GM21515 (cell line): ENCODE measurements around the gene TGM2.

Experiments used
- ATAC-seq: cut with Tn5 transposase; IDR thresholded peaks from one replicate; pipeline ENCODE4 v1.9.1; 2021; ENCODE audit not compliant: unreplicated experiment

The TGM2 gene

DNA sequence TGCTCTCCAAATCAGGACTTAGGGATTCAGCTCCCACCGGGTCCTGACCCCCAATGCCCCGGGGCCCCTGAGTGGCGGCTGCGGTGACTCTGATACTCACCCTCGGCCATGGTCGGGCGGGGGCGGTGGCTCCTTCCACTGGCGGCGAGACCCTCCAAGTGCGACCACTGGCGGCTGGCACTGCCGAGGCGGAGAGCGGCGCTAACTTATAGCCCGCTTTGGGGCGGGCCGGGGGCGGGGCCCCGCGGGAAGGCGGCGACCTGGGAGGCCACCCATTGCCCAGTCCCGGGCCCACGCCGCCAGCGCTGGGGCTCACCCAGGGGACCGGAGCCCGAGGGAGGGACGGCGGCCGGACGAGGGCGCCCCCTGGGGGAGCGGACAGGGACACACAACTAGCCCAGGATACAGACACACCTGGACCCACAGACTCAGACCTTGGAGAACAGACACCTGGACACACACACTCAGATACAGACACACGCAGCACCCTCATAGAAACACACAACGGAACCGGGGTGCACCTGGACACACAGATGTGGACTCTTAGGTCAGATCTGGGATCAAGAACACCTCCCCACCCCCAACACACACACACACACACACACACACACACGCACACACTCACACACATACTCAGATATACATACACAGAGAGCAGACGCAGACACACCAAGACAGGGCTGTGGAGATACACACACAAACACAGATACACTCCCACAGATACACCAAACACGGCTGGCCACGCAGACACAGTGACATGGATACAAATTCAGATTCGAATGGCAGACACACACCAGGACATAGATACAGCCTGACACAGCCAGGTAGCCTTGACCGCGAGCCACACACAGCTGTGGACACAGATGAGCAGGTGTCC lies at the start of gene TGM2:
TSS of gene TGM2 (minus strand) at position 182 of the 877 bp plus-strand sequence. CDS start at position 110, 72 bp downstream.
- ATAC-seq = peak; percentile 81

- no peak for ATAC-seq
Measured at GRCh38 chr20:38214256-38215193, 49.5 kb upstream of the TGM2 start.

DNA sequence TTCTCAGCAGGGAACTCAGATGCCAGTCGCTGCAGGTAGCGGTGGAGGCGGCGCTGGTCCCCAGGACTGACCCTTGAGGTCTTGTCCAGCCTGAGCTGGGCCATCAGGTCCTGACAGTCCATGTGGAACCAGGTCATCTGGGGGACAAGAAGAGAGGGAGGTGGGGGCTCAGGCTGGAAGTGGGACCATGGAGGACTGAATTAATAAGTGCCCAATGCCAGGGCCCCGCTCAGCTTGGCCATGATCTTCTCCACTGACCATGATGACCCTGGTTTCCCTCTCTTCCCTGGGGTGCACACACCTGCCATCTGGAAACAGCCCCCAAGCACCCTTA lies 48.5 kb upstream of the TGM2 start:
- ATAC-seq = no peak

- no peak for ATAC-seq
Measured at GRCh38 chr20:38212806-38213606, 47.9 kb upstream of the TGM2 start.

DNA sequence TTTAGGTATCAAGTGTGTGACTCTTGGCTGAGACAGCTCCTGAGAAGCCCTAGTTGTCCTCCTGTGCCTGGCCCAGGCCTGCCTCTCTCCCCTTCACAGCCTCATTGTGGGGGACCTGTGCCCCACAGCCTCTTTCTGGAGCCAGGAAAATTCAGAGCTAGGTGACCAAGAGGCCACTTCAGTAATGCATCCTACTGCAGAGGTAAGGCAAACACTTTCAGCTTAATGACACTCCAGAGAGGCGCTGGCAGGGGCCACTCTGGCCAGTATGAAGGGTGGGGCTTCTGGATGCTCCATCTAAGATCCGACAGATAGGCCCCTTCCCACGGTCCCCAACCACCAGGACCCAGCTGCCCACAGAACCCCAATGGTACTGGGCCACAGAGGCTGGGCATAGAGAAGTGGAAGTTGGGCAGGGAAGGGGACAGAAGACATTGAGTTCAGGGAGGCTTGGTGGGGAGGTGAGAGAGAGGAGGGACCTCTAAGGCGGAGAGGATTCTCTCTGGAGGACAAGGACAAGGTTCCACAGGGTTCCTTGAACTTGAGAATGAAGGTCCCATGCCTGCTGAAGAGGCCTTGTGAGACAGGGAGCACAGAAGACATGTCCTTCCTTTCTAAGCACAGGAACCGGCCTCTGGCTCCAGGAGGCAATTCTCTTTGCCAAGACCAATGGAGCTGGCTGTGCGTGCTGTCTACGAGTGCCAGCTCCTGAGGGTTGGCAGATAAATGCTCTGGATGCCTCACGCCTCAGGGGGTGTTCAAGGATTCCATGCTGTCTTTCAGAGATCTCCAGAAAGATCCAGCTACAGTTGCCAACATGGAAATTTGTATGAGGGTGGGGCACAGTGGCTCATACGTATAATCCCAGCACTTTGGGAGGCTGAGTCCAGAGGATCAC lies 46.4 kb upstream of the TGM2 start:
- ATAC-seq = no peak

DNA sequence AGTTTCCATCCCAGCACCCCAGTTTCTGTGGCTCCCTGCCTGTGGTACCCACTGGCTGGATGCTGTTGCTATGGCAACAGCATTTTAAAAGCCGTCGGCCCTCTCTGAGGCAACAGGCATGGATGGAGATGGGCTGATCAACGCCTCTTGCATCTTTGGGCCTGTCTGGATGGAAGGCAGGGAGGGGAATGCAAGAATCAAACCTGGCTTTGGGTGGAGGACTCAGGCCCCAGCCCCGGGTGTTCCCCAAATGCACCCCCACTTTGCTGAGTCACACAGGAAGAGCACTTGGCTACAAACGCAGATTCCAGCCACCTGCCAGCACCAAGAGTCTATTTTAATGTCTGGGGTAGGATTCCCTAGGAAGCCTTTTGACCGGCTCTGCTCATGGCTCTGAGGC lies 45.7 kb upstream of the TGM2 start:
- no peak for ATAC-seq

GRCh38 chr20:38209736-38210405 lies 44.8 kb upstream of the TGM2 start:
- ATAC-seq = no peak

DNA sequence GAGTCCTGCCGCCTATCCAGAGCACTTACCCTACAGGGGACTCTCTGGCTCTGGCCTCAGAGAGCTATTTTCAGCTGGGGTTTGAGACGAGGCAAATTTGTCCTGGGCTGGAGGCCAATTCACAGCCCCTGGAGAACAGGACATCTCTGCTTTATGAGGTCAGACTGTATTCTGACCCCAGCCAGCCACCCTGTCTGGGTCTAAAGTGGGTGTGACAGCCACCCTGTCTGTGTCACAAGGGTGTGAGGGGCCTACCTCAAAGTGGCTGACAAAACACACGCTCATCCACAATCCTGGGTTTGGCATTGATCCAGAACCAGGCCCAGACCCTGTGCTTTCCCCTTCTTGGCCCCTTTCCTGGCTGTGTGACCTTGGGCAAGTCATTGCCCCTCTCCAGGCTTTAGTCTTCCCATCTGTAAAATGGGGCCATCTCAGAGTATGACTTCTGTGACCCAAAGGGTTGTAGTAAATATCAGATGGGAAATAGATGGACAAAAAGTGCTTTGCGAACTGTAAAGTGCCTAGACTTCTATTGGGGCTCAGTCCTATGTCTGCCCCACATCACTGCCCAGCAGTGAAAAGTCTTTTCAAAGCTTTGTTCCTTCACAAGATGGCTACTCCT lies 44.1 kb upstream of the TGM2 start:
- ATAC-seq = no peak

GRCh38 chr20:38208523-38208922 lies 43.5 kb upstream of the TGM2 start:
- ATAC-seq = no peak

DNA sequence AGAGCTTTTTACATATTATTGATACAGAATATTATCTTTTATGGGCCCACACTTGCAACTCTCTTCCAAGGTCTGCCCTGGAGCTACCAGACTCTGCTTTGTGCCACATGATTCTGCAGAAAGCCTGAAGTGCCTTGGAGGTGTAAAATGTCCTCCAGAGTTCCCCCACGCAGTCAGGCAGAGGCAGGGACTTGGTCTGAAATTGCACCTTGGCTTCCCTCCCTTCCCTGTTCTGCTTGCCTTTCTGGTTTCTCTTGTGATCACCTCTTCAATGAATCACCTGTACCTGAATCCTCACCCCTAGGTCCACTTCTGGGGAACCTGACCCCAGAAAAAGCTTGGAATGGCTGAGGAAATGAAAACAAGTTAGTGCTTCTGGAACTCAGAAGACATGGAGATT lies 43.0 kb upstream of the TGM2 start:
- ATAC-seq = no peak

GRCh38 chr20:38207621-38208020 lies 42.6 kb upstream of the TGM2 start:
- no peak for ATAC-seq

DNA sequence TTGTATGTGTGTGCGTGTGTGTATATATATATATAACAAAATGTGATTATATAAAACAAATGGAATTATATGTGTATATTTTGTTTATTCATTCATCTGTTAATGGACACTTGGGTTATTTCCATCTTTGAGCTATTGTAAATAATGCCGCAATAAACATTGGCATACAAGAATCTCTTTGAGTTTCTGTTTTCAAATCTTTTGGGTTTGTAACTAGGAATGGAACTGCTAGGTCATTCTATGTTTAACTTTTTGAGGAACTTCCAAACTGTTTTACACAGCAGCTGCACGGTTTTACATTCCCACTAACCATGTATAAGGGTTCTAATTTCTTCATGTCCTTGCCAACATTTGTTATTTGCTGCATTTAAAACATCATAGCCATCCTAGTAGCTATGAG lies 39.9 kb upstream of the TGM2 start:
- no peak for ATAC-seq

- no peak for ATAC-seq
Measured at GRCh38 chr20:38203981-38204357, 38.9 kb upstream of the TGM2 start.

DNA sequence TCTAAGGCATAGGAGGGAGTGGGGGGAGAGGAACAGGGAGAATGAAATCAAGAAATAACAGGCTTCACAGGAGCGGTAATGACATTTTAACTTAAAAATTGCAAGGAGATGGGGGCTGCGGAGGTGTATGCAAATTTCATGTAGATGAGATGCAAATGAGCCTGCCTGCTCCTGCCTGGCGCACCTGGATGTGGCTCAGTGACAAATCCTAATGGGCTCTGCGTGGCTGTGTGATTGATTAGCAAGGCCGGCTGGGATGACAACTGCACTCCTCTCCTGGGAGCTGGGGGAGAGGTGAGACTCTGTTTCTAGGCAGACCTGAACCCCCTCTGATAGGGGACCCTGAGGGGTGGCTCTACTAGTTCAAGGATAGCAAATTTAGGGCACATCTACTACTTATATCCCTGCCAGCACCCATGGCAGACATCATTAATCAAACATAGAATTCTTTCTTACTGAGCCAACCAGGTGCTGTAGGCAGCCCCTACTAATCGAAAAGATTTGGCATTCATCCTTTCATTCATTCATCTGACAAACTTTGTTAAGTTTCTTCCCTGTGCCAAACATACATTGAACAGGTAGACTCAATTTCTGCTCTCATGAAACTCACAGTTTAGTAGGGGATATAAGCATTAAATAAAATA lies 38.4 kb upstream of the TGM2 start:
- ATAC-seq = no peak

DNA sequence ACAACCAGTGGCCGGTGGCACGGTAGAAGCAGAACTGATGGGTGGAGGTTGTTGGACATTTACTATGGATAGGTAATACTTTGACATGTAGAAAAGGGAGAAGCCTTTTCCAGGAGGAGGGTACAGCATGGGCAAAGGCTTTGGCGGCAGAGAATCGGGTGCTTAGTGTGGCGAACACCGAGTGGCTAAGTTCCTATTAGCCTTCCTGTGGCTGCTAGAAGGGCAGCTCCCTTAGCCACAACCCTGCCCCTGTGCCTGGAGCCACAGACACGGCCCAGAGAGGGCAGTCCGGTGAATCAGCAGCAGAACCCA lies 37.9 kb upstream of the TGM2 start:
- ATAC-seq = no peak

DNA sequence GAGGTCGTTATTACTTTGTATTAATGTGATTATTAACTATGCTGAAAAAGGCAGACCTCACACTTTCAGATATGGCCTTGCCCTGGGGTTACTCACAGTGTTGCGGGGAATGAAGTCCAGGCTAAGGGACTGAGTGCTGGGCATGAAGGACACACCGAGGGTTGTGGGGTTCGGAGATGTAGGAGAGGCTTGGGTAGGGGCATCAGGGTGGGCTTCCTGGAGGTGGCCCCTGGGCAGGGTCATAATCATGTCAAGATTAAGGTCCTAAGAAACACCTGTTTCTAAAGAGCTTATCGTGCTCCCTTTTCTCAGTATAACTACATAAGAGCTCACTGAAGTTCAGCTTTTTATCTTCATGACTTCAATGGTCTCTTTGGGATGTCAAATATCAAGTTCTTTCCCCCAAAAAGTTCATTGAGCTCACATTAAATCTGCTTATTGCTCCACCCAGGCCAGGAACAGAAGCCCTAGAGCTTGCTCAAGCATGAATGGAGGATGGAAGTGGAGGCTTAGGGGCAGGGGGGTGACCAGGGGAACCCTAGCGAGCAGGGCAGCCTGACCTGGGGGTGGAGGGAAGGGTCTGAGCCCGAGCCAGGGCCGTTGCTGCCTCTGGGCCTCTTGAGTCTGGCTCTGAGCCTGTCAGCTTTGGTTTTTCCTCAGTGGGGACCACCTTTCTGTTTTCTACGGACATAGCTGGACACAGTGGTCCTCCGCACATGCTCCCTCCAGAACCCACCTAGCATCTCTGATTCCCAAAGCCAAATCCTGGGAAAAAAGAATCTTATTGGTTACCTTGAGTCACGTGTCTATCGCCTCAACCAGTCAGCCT lies 37.3 kb upstream of the TGM2 start:
- ATAC-seq = no peak

- no peak for ATAC-seq
Measured at GRCh38 chr20:38201356-38201755, 36.3 kb upstream of the TGM2 start.

- ATAC-seq = no peak
Measured at GRCh38 chr20:38200646-38201045, 35.6 kb upstream of the TGM2 start.
